ENCODE data around the gene RNF8.

RNF8 gene

DNA sequence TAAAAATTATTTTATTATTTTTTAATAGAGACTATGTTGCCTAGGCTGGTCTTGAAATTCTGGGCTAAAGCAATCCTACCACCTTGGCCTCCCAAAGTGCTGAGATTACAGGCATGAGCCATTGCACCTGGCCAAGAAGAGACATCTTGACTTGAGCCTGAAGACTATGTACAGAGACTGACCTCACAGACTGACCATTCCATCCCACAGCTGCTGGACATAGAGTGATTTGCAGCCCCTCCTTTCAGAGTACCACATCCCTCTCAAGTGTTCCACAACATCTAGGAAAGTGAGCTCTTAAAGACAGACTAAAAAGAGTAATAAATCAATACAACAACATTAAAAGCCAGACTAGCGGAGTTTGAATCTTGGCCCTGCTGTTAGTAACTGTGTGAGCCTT is 39.0 kb downstream of the RNF8 start:
- WGBS (ENCODE audit: extremely low coverage, insufficient coverage, insufficient read length): no CpG with 5 or more reads among the region's 1 CpG
- no peak overlapping the region for H2AFZ ChIP-seq (ENCODE audit: insufficient read depth, low read length, poor library complexity)
- no peak overlapping the region for H3K23ac ChIP-seq (ENCODE audit: low read length)

DNA sequence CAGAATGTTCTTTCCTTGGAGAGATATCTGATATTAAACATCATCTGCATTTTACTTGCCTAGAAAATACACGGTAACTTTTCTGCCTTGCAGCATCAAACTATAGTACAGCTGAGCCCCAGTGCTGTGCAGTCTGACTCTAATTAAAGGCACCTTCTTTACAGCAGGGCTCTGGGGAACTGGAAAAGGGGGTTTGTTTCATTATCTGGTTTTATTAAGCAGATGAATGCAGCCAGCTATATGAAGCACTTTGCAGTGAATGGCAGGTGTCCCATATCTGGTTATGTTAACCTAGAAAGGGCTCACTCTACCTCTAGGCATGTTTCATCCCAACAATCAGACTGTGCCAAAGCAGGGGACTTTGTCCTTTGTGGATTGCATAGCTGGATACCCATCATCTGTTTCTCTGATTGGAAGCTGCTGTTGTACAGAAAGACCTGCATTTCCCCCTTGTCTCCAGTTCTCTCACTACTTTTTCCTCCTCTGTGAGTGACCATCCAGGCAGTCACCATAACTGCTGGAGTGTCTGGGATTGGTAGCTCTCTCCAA is 39.7 kb downstream of the RNF8 start:
- no peak overlapping the region for H2BK12ac ChIP-seq (ENCODE audit: low read length)
- H3K9ac ChIP-seq (ENCODE audit: low read length): no peak overlapping the region
- H2BK120ac ChIP-seq (ENCODE audit: insufficient read depth, low read length, poor library complexity): no peak overlapping the region
- H3K18ac ChIP-seq (ENCODE audit: low read length): no peak overlapping the region
- H3K4me2 ChIP-seq (ENCODE audit: low read length): no peak overlapping the region
- no peaks in the 10 kb centered on the region for H3K79me2 ChIP-seq (ENCODE audit: control insufficient read depth, insufficient read depth, low read length, poor library complexity)
- no peak overlapping the region for H4K12ac ChIP-seq (ENCODE audit: low read depth, low read length)
- H3K23ac ChIP-seq (ENCODE audit: low read length): no peak overlapping the region
- H3K36me3 ChIP-seq (ENCODE audit: control insufficient read depth in 1 of 2, insufficient read depth in 2 of 2, low read length in 2 of 2): peaks cover 5 to 7% of the 10 kb centered on the region in 2 experiments
- H3K9me3 ChIP-seq (ENCODE audit: insufficient read depth, low read depth, low read length): peaks cover 2% of the 10 kb centered on the region
- no peak overlapping the region for H3K4me3 ChIP-seq (ENCODE audit: low read depth, low read length)
- DNase-seq: no peak
- H3K4me1 ChIP-seq (ENCODE audit: control insufficient read depth in 1 of 2, insufficient read depth in 2 of 2, low read length in 2 of 2): no peaks in the 10 kb centered on the region
- no peaks in the 10 kb centered on the region for H3K27me3 ChIP-seq (ENCODE audit: insufficient read depth, low read length)
- WGBS (ENCODE audit: extremely low coverage, insufficient coverage, insufficient read length): no CpG with 5 or more reads among the region's 1 CpG
- no peak overlapping the region for H2AFZ ChIP-seq (ENCODE audit: insufficient read depth, low read length, poor library complexity)
- H3K79me1 ChIP-seq (ENCODE audit: low read length): no peaks in the 10 kb centered on the region
- no peak overlapping the region for H3K14ac ChIP-seq (ENCODE audit: low read length)
- H3K27ac ChIP-seq (ENCODE audit: low read depth, low read length): no peak overlapping the region
- H3K4ac ChIP-seq (ENCODE audit: low read depth, low read length): no peak overlapping the region
- no peak overlapping the region for H4K8ac ChIP-seq (ENCODE audit: low read depth, low read length)
- H4K91ac ChIP-seq (ENCODE audit: low read depth, low read length): no peak overlapping the region
- no peak overlapping the region for H2BK5ac ChIP-seq (ENCODE audit: low read depth, low read length, poor library complexity)
- H2AK5ac ChIP-seq (ENCODE audit: low read length): no peak overlapping the region

More for the DNA sequence above, 39.0 kb downstream of the RNF8 start:
- H3K14ac ChIP-seq (ENCODE audit: low read length): no peak overlapping the region
- no peak for DNase-seq
- peaks cover 5 to 7% of the 10 kb centered on the region in 2 experiments for H3K36me3 ChIP-seq (ENCODE audit: control insufficient read depth in 1 of 2, insufficient read depth in 2 of 2, low read length in 2 of 2)
- no peak overlapping the region for H3K27ac ChIP-seq (ENCODE audit: low read depth, low read length)
- no peak overlapping the region for H2BK120ac ChIP-seq (ENCODE audit: insufficient read depth, low read length, poor library complexity)
- no peak overlapping the region for H3K9ac ChIP-seq (ENCODE audit: low read length)
- no peak overlapping the region for H2BK5ac ChIP-seq (ENCODE audit: low read depth, low read length, poor library complexity)
- no peak overlapping the region for H3K4me3 ChIP-seq (ENCODE audit: low read depth, low read length)
- no peak overlapping the region for H2BK12ac ChIP-seq (ENCODE audit: low read length)
- H3K79me2 ChIP-seq (ENCODE audit: control insufficient read depth, insufficient read depth, low read length, poor library complexity): no peaks in the 10 kb centered on the region
- no peak overlapping the region for H2AK5ac ChIP-seq (ENCODE audit: low read length)
- no peaks in the 10 kb centered on the region for H3K4me1 ChIP-seq (ENCODE audit: control insufficient read depth in 1 of 2, insufficient read depth in 2 of 2, low read length in 2 of 2)
- H3K79me1 ChIP-seq (ENCODE audit: low read length): no peaks in the 10 kb centered on the region
- no peaks in the 10 kb centered on the region for H3K27me3 ChIP-seq (ENCODE audit: insufficient read depth, low read length)
- no peak overlapping the region for H4K91ac ChIP-seq (ENCODE audit: low read depth, low read length)
- peaks cover 2% of the 10 kb centered on the region for H3K9me3 ChIP-seq (ENCODE audit: insufficient read depth, low read depth, low read length)
- no peak overlapping the region for H3K4ac ChIP-seq (ENCODE audit: low read depth, low read length)
- H3K4me2 ChIP-seq (ENCODE audit: low read length): no peak overlapping the region
- no peak overlapping the region for H4K8ac ChIP-seq (ENCODE audit: low read depth, low read length)
- H4K12ac ChIP-seq (ENCODE audit: low read depth, low read length): no peak overlapping the region
- no peak overlapping the region for H3K18ac ChIP-seq (ENCODE audit: low read length)

DNA sequence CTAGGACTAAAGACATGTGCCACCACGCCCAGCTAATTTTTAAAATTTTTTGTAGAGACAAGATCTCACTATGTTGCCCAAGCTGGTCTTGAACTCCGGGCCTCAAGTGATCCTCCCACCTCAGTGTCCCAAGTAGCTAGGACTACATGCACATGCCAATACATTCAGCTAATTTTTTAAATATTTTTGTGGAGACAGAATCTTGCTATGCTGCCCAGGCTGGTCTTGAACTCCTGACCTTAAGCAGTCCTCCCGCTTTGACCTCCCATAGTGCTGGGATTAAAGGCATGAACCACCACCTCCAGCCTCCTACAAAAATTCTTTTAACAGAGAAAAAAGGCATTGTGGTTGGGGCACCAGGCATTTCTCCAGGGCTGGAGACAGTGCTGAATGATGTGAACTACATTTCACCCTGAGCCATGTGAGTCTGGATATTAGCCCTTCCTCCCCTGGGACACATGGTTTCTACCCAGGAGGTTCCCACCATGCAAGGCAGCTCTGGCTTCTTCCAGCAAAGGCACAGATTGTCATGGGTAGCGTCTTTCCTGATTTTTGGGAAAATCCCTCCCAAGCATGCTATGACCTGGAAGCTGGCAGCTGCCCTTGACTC is 42.9 kb downstream of the RNF8 start:
- H4K91ac ChIP-seq (ENCODE audit: low read depth, low read length): no peak overlapping the region
- no peak overlapping the region for H3K14ac ChIP-seq (ENCODE audit: low read length)
- no peaks in the 10 kb centered on the region for H3K4me1 ChIP-seq (ENCODE audit: control insufficient read depth in 1 of 2, insufficient read depth in 2 of 2, low read length in 2 of 2)
- no peak overlapping the region for H2BK12ac ChIP-seq (ENCODE audit: low read length)
- no peak overlapping the region for H3K27ac ChIP-seq (ENCODE audit: low read depth, low read length)
- no peaks in the 10 kb centered on the region for H3K27me3 ChIP-seq (ENCODE audit: insufficient read depth, low read length)
- H3K79me1 ChIP-seq (ENCODE audit: low read length): no peaks in the 10 kb centered on the region
- H4K8ac ChIP-seq (ENCODE audit: low read depth, low read length): no peak overlapping the region
- H3K18ac ChIP-seq (ENCODE audit: low read length): no peak overlapping the region
- WGBS (ENCODE audit: extremely low coverage, insufficient coverage, insufficient read length): no CpG with 5 or more reads among the region's 4 CpGs
- no peak overlapping the region for H2AK5ac ChIP-seq (ENCODE audit: low read length)
- no peak overlapping the region for H2AFZ ChIP-seq (ENCODE audit: insufficient read depth, low read length, poor library complexity)
- no peak overlapping the region for H2BK120ac ChIP-seq (ENCODE audit: insufficient read depth, low read length, poor library complexity)
- H3K79me2 ChIP-seq (ENCODE audit: control insufficient read depth, insufficient read depth, low read length, poor library complexity): no peaks in the 10 kb centered on the region
- H3K4me3 ChIP-seq (ENCODE audit: low read depth, low read length): no peak overlapping the region
- no peak overlapping the region for H3K4me2 ChIP-seq (ENCODE audit: low read length)
- peaks cover 0 to 2% of the 10 kb centered on the region in 2 experiments for H3K36me3 ChIP-seq (ENCODE audit: control insufficient read depth in 1 of 2, insufficient read depth in 2 of 2, low read length in 2 of 2)
- H3K4ac ChIP-seq (ENCODE audit: low read depth, low read length): no peak overlapping the region
- no peak overlapping the region for H3K9ac ChIP-seq (ENCODE audit: low read length)
- H3K23ac ChIP-seq (ENCODE audit: low read length): no peak overlapping the region
- peaks cover 2% of the 10 kb centered on the region for H3K9me3 ChIP-seq (ENCODE audit: insufficient read depth, low read depth, low read length)
- no peak overlapping the region for H4K12ac ChIP-seq (ENCODE audit: low read depth, low read length)
- no peak overlapping the region for H2BK5ac ChIP-seq (ENCODE audit: low read depth, low read length, poor library complexity)
- DNase-seq: peak; percentile 89 to 93

DNA sequence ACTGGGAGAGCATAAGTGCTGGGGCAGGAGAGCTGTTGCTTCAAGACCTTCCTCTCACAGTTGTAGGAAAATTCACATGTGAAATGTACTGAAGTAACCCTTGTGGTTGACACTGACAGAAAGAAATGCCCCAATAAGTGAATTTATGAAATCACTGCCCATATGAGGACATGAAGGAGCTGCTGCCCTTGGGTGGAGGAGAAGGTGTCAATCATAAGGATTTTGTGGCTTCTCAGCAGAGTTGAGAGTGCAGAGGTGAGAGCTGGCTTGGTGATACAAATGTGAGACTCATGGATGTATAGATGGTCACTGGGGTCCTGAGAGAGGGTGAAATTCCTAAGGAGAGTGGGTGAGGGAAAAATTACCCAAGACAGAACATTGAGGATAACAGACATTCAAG is 45.3 kb downstream of the RNF8 start:
- Histone ChIP-seq H3K23ac (ENCODE audit: low read length) (no peak overlapping the region), H4K12ac (ENCODE audit: low read depth, low read length) (no peak overlapping the region), H3K79me1 (ENCODE audit: low read length) (no peaks in the 10 kb centered on the region), H2BK12ac (ENCODE audit: low read length) (no peak overlapping the region), H2BK120ac (ENCODE audit: insufficient read depth, low read length, poor library complexity) (no peak overlapping the region), H3K4me1 (ENCODE audit: control insufficient read depth in 1 of 2, insufficient read depth in 2 of 2, low read length in 2 of 2) (no peaks in the 10 kb centered on the region), H2AK5ac (ENCODE audit: low read length) (no peak overlapping the region), H4K91ac (ENCODE audit: low read depth, low read length) (no peak overlapping the region), H3K36me3 (ENCODE audit: control insufficient read depth in 1 of 2, insufficient read depth in 2 of 2, low read length in 2 of 2) (no peaks in the 10 kb centered on the region), H3K9me3 (ENCODE audit: insufficient read depth, low read depth, low read length) (peaks cover 2% of the 10 kb centered on the region), H4K8ac (ENCODE audit: low read depth, low read length) (no peak overlapping the region), H3K4me2 (ENCODE audit: low read length) (no peak overlapping the region), H3K79me2 (ENCODE audit: control insufficient read depth, insufficient read depth, low read length, poor library complexity) (no peaks in the 10 kb centered on the region), H3K27me3 (ENCODE audit: insufficient read depth, low read length) (no peaks in the 10 kb centered on the region), H3K9ac (ENCODE audit: low read length) (no peak overlapping the region), H3K18ac (ENCODE audit: low read length) (no peak overlapping the region), H3K4ac (ENCODE audit: low read depth, low read length) (no peak overlapping the region), H3K14ac (ENCODE audit: low read length) (no peak overlapping the region), H2BK5ac (ENCODE audit: low read depth, low read length, poor library complexity) (no peak overlapping the region), H3K27ac (ENCODE audit: low read depth, low read length) (no peak overlapping the region), H3K4me3 (ENCODE audit: low read depth, low read length) (no peak overlapping the region), H2AFZ (ENCODE audit: insufficient read depth, low read length, poor library complexity) (no peak overlapping the region)
- no peak for DNase-seq
